ENCODE data around the gene AMIGO2.

DNA sequence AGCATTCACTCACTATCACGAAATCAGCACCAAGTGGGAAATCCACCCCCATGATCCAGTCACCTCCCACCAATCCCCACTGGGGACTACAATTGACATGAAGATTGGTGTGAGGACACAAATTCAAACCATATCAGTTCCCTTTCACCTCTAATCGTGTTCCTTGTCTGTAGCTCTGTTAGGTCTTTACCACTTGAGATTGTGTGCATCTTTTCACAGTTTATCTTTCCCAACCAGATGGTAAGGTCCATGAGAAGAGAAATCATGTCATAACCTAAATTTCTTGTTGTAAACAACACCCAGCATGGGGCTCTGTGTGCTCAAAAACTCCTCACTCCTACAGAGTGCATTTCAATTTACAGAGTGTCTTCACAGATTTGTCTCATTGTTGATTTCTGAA lies 27.5 kb downstream of the AMIGO2 start:
- TF ChIP-seq POLR2AphosphoS5 (IDR thresholded peaks at IDR 0.05; ENCODE audit: low read depth, low read length) (no peak), EZH2phosphoT487 (IDR thresholded peaks at IDR 0.05; ENCODE audit: borderline replicate concordance) (no peak)
